Upper lobe of left lung (tissue), 4 donors: ENCODE data around the gene VASP.

Experiments
- EP300 ChIP-seq, 4 donors: sonication (generic); formaldehyde crosslinking; IDR thresholded peaks; one replicate each; pipeline ENCODE4 v1.5.1; 2017; ENCODE audit warnings: antibody characterized with exemption in 4 of 4, control low read depth in 2 of 4
- POLR2AphosphoS5 ChIP-seq, 2 donors: sonication (generic); formaldehyde crosslinking; IDR thresholded peaks; one replicate each; pipeline ENCODE4 v1.5.1; 2017; ENCODE audit warnings: antibody characterized with exemption in 2 of 2
- TF ChIP-seq, protein P1 (sequence below), 6 experiments: fragments of 450-650 bp in 4 of 6; fragments of 200-600 bp in 2 of 6; sonication (generic) in 2 of 6; IDR thresholded peaks; one replicate each; pipeline ENCODE4 v1.5.1; 2016 to 2019; ENCODE audit warnings: antibody characterized with exemption in 6 of 6

GRCh38 chr19:45489216-45489855 lies 17.9 kb upstream of the VASP start:
- TF ChIP-seq, protein P1, sequence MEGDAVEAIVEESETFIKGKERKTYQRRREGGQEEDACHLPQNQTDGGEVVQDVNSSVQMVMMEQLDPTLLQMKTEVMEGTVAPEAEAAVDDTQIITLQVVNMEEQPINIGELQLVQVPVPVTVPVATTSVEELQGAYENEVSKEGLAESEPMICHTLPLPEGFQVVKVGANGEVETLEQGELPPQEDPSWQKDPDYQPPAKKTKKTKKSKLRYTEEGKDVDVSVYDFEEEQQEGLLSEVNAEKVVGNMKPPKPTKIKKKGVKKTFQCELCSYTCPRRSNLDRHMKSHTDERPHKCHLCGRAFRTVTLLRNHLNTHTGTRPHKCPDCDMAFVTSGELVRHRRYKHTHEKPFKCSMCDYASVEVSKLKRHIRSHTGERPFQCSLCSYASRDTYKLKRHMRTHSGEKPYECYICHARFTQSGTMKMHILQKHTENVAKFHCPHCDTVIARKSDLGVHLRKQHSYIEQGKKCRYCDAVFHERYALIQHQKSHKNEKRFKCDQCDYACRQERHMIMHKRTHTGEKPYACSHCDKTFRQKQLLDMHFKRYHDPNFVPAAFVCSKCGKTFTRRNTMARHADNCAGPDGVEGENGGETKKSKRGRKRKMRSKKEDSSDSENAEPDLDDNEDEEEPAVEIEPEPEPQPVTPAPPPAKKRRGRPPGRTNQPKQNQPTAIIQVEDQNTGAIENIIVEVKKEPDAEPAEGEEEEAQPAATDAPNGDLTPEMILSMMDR (IDR thresholded peaks at IDR 0.05) = no peak
- no peak for TF ChIP-seq EP300 (IDR thresholded peaks at IDR 0.05)
- no peak for TF ChIP-seq POLR2AphosphoS5 (IDR thresholded peaks at IDR 0.05)
